IMR-90 (cell line): Measurements from ENCODE around the gene FIBCD1. TPM values are rescaled to one million over a fixed set of nuclear protein-coding genes. Genes with fewer than 3 reads are reported as not detected.

Experiments used
- ATAC-seq: fragments of 200-7000 bp; cut with Tn5 transposase; 2 replicates; pipeline ENCODE4 v1.9.1; 2020; ENCODE audit warnings: low read depth, mild to moderate bottlenecking, moderate library complexity
- BruUV-seq: library from RNA; stranded (reverse); fragments of 400-500 nt; replicated peaks from 2 replicates; lab custom pipeline; 2021; lab: Mats Ljungman, UMichigan
- CTCF ChIA-PET: fragments of 300-600 bp; formaldehyde crosslinking; extraction: SDS; loops from one replicate; lab custom pipeline; 2021; ENCODE audit warnings: antibody characterized with exemption; lab: Yijun Ruan, JAX
- POLR2A ChIA-PET: fragments of 300-600 bp; sonication (Branson Sonifier 250); formaldehyde crosslinking; loops from one replicate; lab custom pipeline; 2022; ENCODE audit warnings: antibody characterized with exemption; ENCODE audit not compliant: unreplicated experiment; lab: Charles Lee
- DNase-seq: peaks from one replicate; pipeline ENCODE4 v3.0.0; 2013
- H2AFZ ChIP-seq: replicated peaks from 2 replicates; pipeline ENCODE3; 2013; ENCODE audit warnings: low read length, mild to moderate bottlenecking; ENCODE audit not compliant: poor library complexity
- H2AK5ac ChIP-seq: 2 replicates; pipeline ENCODE4 v1.6.1; 2013; ENCODE audit warnings: low read depth, low read length, inconsistent platforms
- H2AK9ac ChIP-seq: replicated peaks from 2 replicates; pipeline ENCODE3; 2013; ENCODE audit warnings: mild to moderate bottlenecking, low read depth, low read length, moderate library complexity; ENCODE audit not compliant: poor library complexity
- H2BK120ac ChIP-seq: 2 replicates; pipeline ENCODE4 v1.6.1; 2013; ENCODE audit warnings: low read depth, low read length, inconsistent platforms
- H2BK15ac ChIP-seq: 3 replicates; pipeline ENCODE4 v1.6.1; 2013; ENCODE audit warnings: low read depth, low read length, inconsistent platforms
- H2BK20ac ChIP-seq: 2 replicates; pipeline ENCODE4 v1.6.1; 2013; ENCODE audit warnings: low read depth, mild to moderate bottlenecking, inconsistent platforms, low read length, moderate library complexity
- H2BK5ac ChIP-seq: 2 replicates; pipeline ENCODE4 v1.6.1; 2013; ENCODE audit warnings: mild to moderate bottlenecking, low read depth, low read length, inconsistent platforms; ENCODE audit not compliant: poor library complexity, severe bottlenecking
- H3K14ac ChIP-seq: replicated peaks from 2 replicates; pipeline ENCODE4 v1.6.1; 2013; ENCODE audit warnings: low read depth, low read length, inconsistent platforms
- H3K18ac ChIP-seq: 2 replicates; pipeline ENCODE4 v1.6.1; 2013; ENCODE audit warnings: low read depth, low read length, control low read depth
- H3K23ac ChIP-seq: 2 replicates; pipeline ENCODE4 v1.6.1; 2013; ENCODE audit warnings: low read depth, low read length, inconsistent platforms
- H3K27ac ChIP-seq: 2 replicates; pipeline ENCODE4 v1.5.1; 2013; ENCODE audit warnings: mild to moderate bottlenecking, control low read depth, low read length; ENCODE audit not compliant: insufficient read depth
- H3K27me3 ChIP-seq: 2 replicates; pipeline ENCODE4 v1.6.1; 2013; ENCODE audit warnings: low read length; ENCODE audit not compliant: control insufficient read depth, insufficient read depth
- H3K36me3 ChIP-seq: 2 replicates; pipeline ENCODE4 v1.6.1; 2013; ENCODE audit warnings: low read length, mixed read lengths; ENCODE audit not compliant: control insufficient read depth, insufficient read depth
- H3K4ac ChIP-seq: 2 replicates; pipeline ENCODE4 v1.6.1; 2013; ENCODE audit warnings: low read depth, low read length, inconsistent platforms
- H3K4me1 ChIP-seq: 2 replicates; pipeline ENCODE4 v1.6.1; 2013; ENCODE audit warnings: low read length, mixed read lengths; ENCODE audit not compliant: control insufficient read depth, insufficient read depth
- H3K4me2 ChIP-seq: 2 replicates; pipeline ENCODE4 v1.6.1; 2013; ENCODE audit warnings: low read depth, mild to moderate bottlenecking, control low read depth, low read length, moderate library complexity
- H3K4me3 ChIP-seq: 2 replicates; pipeline ENCODE4 v1.5.1; 2013; ENCODE audit warnings: low read depth, mild to moderate bottlenecking, control low read depth, low read length, moderate library complexity; ENCODE audit not compliant: insufficient read depth
- H3K56ac ChIP-seq: 2 replicates; pipeline ENCODE4 v1.6.1; 2013; ENCODE audit warnings: low read length, inconsistent platforms; ENCODE audit not compliant: insufficient read depth; ENCODE audit errors: extremely low read depth
- H3K79me1 ChIP-seq, 2 experiments: 2 replicates each; pipeline ENCODE4 v1.6.1; 2013; ENCODE audit warnings: low read length in 2 of 2, inconsistent platforms in 1 of 2, low read depth in 1 of 2
- H3K9ac ChIP-seq: 2 replicates; pipeline ENCODE4 v1.6.1; 2013; ENCODE audit warnings: low read depth, low read length, control low read depth
- H3K9me1 ChIP-seq: 2 replicates; pipeline ENCODE4 v1.6.1; 2013; ENCODE audit warnings: low read length, inconsistent platforms; ENCODE audit not compliant: insufficient read depth
- H3K9me3 ChIP-seq: 2 replicates; pipeline ENCODE4 v1.6.1; 2013; ENCODE audit warnings: low read length; ENCODE audit not compliant: control insufficient read depth, insufficient read depth
- H4K20me1 ChIP-seq: 2 replicates; pipeline ENCODE4 v1.6.1; 2013; ENCODE audit warnings: low read length, inconsistent platforms; ENCODE audit not compliant: insufficient read depth
- H4K5ac ChIP-seq: 2 replicates; pipeline ENCODE4 v1.6.1; 2013; ENCODE audit warnings: mild to moderate bottlenecking, low read depth, low read length, control low read depth
- H4K8ac ChIP-seq, 2 experiments: 2 replicates each; pipeline ENCODE4 v1.6.1; 2013; ENCODE audit warnings: low read depth in 2 of 2, low read length in 2 of 2, control low read depth in 1 of 2, inconsistent platforms in 1 of 2
- H4K91ac ChIP-seq: 2 replicates; pipeline ENCODE4 v1.6.1; 2013; ENCODE audit warnings: low read depth, low read length, inconsistent platforms; ENCODE audit not compliant: insufficient read depth
- CHD1 ChIP-seq: IDR thresholded peaks from 2 replicates; pipeline ENCODE4 v1.6.1; 2012; ENCODE audit warnings: low read depth, low read length, improper control_type of control experiment
- CTCF ChIP-seq: conservative IDR thresholded peaks from 2 replicates; pipeline ENCODE4 v1.5.1; 2012; ENCODE audit warnings: mild to moderate bottlenecking, low read depth, low read length, improper control_type of control experiment
- FOS ChIP-seq: fragments of 150-350 bp; IDR thresholded peaks from 2 replicates; pipeline ENCODE4 v1.6.1; 2016; ENCODE audit warnings: low read depth, low read length
- MAFK ChIP-seq: IDR thresholded peaks from 2 replicates; pipeline ENCODE4 v1.6.1; 2012; ENCODE audit warnings: low read depth, low read length, improper control_type of control experiment
- MAZ ChIP-seq: IDR thresholded peaks from 2 replicates; pipeline ENCODE4 v1.6.1; 2012; ENCODE audit warnings: low read depth, mild to moderate bottlenecking, low read length, improper control_type of control experiment, moderate library complexity, borderline replicate concordance
- MXI1 ChIP-seq: IDR thresholded peaks from 2 replicates; pipeline ENCODE4 v1.6.1; 2012; ENCODE audit warnings: low read depth, mild to moderate bottlenecking, low read length, moderate library complexity, borderline replicate concordance
- NFE2L2 ChIP-seq: fragments of 150-350 bp; IDR thresholded peaks from 2 replicates; pipeline ENCODE4 v1.6.1; 2016; ENCODE audit warnings: low read depth, mild to moderate bottlenecking, low read length
- POLR2A ChIP-seq: IDR thresholded peaks from 2 replicates; pipeline ENCODE4 v1.6.1; 2012; ENCODE audit warnings: mild to moderate bottlenecking, low read depth, low read length
- RAD21 ChIP-seq: IDR thresholded peaks from 2 replicates; pipeline ENCODE4 v1.6.1; 2012; ENCODE audit warnings: low read length, improper control_type of control experiment
- RFX5 ChIP-seq: IDR thresholded peaks from 2 replicates; pipeline ENCODE4 v1.8.0; 2012; ENCODE audit warnings: low read depth, mild to moderate bottlenecking, low read length, moderate library complexity
- SMC3 ChIP-seq: fragments of 150-350 bp; IDR thresholded peaks from 2 replicates; pipeline ENCODE4 v1.6.1; 2016; ENCODE audit warnings: low read depth, mild to moderate bottlenecking, antibody characterized with exemption, low read length, moderate library complexity
- USF2 ChIP-seq: fragments of 150-350 bp; IDR thresholded peaks from 2 replicates; pipeline ENCODE4 v1.6.1; 2017; ENCODE audit warnings: mild to moderate bottlenecking, antibody characterized with exemption, low read length, low read depth
- WGBS, 2 experiments: methylation state at CpG; one replicate each; pipeline versions ENCODE4 v1.1.5 to v1.1.7; 2013; ENCODE audit warnings: missing lambda C conversion rate in 2 of 2; ENCODE audit not compliant: insufficient read length in 1 of 2; ENCODE audit errors: extremely low coverage in 2 of 2; 5-methylcytosine and 5-hydroxymethylcytosine counted together
- dilution Hi-C: fragments of 300-500 bp; cut with HindIII; formaldehyde crosslinking; loops from one replicate; pipeline ENCODE4 v1.14.3; 2018; ENCODE audit warnings: low sequenced_read_pairs; ENCODE audit not compliant: unreplicated experiment
- in situ Hi-C: fragments of 300-500 bp; cut with MboI; formaldehyde crosslinking; loops from 3 replicates; pipeline ENCODE4 v1.14.3; 2019; ENCODE audit warnings: low sequenced_read_pairs, inconsistent platforms, mixed read lengths
- intact Hi-C: fragments of 100-400 bp; cut with micrococcal nuclease; formaldehyde crosslinking; loops from 2 replicates; pipeline ENCODE4 v1.10.0; 2022
- polyA plus RNA-seq, 3 experiments: library from polyadenylated mRNA; depleted of rRNA; stranded (reverse); fragments of >200 nt; gene quantifications; 2 replicates each; pipeline ENCODE4 v1.2.3, GENCODE V29; 2012; ENCODE audit warnings: low replicate concordance in 1 of 3
- total RNA-seq: library from RNA; depleted of rRNA; stranded (reverse); fragments of >200 nt; gene quantifications from 2 replicates; pipeline ENCODE4 v1.2.3, GENCODE V29; 2012

The FIBCD1 gene
- total and polyA plus RNA-seq, 2 of the 4 experiments (the other 2 are of a cell fraction): 1.1 to 10.1 TPM

GRCh38 chr9:130983970-130984369 lies 44.9 kb upstream of the FIBCD1 start:
- H3K4me2 ChIP-seq: no peak overlapping the region
- WGBS, 2 experiments: 78% methylated on average over 8 of the region's 11 CpGs; no CpG with 5 or more reads in 1 of the 2 experiments
- POLR2A ChIA-PET: no interaction called here
- no peaks in the 10 kb centered on the region for H3K9me3 ChIP-seq
- no peak overlapping the region for H2BK20ac ChIP-seq
- H2BK5ac ChIP-seq: no peak overlapping the region
- H2BK120ac ChIP-seq: no peak overlapping the region
- DNase-seq: no peak
- no peak overlapping the region for H2BK15ac ChIP-seq
- in situ Hi-C loops: no loop called here
- CTCF ChIA-PET: no interaction called here
- H2AFZ ChIP-seq: no peak overlapping the region
- no peak overlapping the region for H3K4ac ChIP-seq
- no peak overlapping the region for H3K9ac ChIP-seq
- no peak overlapping the region for H2AK5ac ChIP-seq
- ATAC-seq: no peak
- no peaks in the 10 kb centered on the region for H3K79me1 ChIP-seq
- H3K18ac ChIP-seq: no peak overlapping the region
- TF ChIP-seq MXI1: no peak
- no peak for TF ChIP-seq NFE2L2
- TF ChIP-seq RAD21: no peak
- no peak for TF ChIP-seq MAZ
- no peak for TF ChIP-seq USF2
- TF ChIP-seq POLR2A: no peak
- TF ChIP-seq SMC3: no peak
- TF ChIP-seq CTCF: no peak
- TF ChIP-seq RFX5: no peak
- TF ChIP-seq FOS: no peak
- TF ChIP-seq MAFK: no peak
- TF ChIP-seq CHD1: no peak
- H2AK9ac ChIP-seq: no peak overlapping the region
- H4K5ac ChIP-seq: no peak overlapping the region
- H4K20me1 ChIP-seq: no peaks in the 10 kb centered on the region
- H4K91ac ChIP-seq: no peak overlapping the region
- intact Hi-C loops: no loop called here
- no peak overlapping the region for H3K14ac ChIP-seq
- no peak overlapping the region for H3K27ac ChIP-seq
- dilution Hi-C loops: no loop called here
- H4K8ac ChIP-seq: no peak overlapping the region
- no peaks in the 10 kb centered on the region for H3K36me3 ChIP-seq
- H3K23ac ChIP-seq: no peak overlapping the region
- no peak overlapping the region for H3K4me3 ChIP-seq
- H3K9me1 ChIP-seq: no peaks in the 10 kb centered on the region
- H3K4me1 ChIP-seq: no peaks in the 10 kb centered on the region
- peaks cover 62% of the 10 kb centered on the region for H3K27me3 ChIP-seq
- BruUV-seq: no TSS peak
- no peak overlapping the region for H3K56ac ChIP-seq
